DMS53 (cell line): ENCODE measurements around the gene SLC4A1AP.
A peak's percentile ranks its signal among the peaks of the same experiment; 100 is the strongest.

Source experiments
- DNase-seq: peaks from one replicate; lab custom pipeline; 2025; lab: John Stamatoyannopoulos, UW

SLC4A1AP gene

GRCh38 chr2:27720004-27720551, 56.4 kb downstream of the SLC4A1AP start:
- DNase-seq: peak; percentile 90

- DNase-seq: peak; percentile 80
These were observed 57.6 kb downstream of the SLC4A1AP start for GRCh38 chr2:27721335-27721734.

DNA sequence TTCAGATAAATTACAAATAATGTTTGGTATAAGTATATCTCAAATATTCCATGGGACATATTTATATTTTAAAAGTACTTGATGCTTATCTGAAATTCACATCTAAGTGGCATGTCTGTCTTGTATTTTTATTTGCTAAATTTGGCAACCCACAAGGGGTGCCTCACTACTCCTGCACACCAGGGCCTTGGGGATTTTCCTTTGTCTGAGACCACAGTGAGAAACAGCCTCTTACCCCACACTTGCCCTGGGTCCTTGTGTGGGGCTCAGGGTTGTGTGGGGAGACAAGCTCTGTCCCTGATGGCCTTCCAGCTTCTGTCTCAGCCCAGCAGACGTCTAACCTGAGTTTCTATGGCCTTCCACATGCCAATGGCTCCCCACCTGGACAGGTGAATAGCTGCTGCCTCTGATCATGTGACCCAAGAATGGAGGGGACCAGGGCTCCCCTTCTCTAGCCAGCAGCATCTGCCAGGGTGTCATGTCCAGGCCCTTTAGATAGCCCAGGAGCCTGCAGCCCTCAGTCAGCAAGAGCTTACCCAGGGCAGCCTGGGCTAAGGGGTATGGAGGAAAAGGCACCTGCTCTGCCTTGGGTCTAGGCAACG, 58.3 kb downstream of the SLC4A1AP start:
- peak; percentile 44 for DNase-seq

GRCh38 chr2:27723372-27724144, 59.9 kb downstream of the SLC4A1AP start:
- DNase-seq: peak; percentile 87

GRCh38 chr2:27724191-27724590, 60.5 kb downstream of the SLC4A1AP start:
- no peak for DNase-seq

DNA sequence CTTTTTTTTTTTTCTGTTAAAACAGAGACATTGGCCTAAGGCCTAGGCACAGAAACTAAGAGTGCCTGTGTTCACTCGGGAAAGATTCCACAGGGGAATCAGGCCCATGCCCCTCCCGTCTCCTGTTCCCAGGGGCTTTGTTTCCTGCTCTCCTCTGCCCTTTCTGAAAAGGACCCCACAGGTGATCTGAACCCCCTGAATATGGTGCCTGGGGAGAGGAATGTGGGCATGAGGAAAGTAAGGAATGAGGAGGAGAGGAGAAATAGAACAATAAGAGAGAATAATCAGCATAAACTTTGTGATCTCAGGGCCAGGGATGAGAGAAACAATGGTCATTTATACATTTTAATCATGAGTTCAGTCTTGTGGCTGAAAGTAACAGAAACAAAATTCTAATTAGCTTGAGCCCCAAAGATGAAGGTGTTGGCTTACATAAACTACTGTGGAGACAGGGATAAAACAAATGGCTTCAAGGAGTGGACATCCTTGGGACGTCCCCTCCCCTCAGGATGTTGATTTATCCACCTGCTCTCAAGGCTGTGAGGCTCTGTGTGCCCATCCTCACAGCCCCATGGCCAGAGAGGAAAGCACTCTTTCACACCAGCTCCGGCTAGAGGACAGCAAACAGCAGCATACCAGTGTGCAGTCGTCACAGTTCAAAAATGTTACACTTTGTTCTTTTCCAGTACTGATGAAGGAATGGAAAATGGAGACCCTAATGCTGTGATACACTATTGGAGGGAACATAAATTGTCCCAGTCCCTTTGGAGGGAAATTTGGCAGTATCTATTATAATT, 61.4 kb downstream of the SLC4A1AP start:
- no peak for DNase-seq

DNA sequence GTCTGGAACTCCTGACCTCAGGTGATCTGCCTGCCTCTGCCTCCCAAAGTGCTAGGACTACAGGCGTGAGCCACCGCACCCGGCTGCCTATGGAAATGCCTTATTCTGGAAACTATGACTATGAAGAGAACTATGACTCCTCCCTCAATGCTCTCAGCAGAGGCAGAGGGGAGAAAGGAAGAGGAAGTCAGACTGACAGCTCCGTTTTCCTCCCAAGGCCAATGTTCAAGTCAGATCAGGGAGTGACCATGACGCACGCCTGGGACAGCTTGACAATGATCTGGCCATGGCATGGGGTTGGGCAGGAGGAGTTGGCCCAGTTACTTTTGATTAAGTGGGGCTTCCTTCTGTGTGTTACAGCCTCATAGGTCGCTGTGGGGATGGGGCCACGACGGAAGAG, 63.6 kb downstream of the SLC4A1AP start:
- no peak for DNase-seq

- DNase-seq: no peak
These were observed 64.6 kb downstream of the SLC4A1AP start for GRCh38 chr2:27728081-27728858.

- DNase-seq: no peak
These were observed 65.5 kb downstream of the SLC4A1AP start for GRCh38 chr2:27729198-27729597.

DNA sequence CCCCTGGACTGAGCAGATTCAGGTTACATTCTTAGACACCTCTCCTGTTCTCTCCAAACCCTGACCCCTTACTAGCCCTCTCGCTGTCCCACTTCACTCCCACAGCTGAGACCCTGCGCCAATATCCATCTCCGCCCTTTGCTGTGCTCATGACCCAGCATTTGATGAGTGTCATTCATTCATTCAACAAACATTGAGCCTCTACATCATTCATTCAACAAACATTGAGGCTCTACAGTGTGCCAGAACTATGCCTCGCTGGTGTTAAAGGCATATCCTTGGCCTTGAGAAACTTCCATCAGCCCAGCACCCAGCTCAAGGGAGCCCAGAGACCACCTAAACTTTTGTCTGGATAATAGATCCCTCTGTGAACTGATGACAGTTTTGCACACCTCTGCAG, 65.9 kb downstream of the SLC4A1AP start:
- no peak for DNase-seq

- no peak for DNase-seq
These were observed 66.6 kb downstream of the SLC4A1AP start for GRCh38 chr2:27730261-27730662.

DNA sequence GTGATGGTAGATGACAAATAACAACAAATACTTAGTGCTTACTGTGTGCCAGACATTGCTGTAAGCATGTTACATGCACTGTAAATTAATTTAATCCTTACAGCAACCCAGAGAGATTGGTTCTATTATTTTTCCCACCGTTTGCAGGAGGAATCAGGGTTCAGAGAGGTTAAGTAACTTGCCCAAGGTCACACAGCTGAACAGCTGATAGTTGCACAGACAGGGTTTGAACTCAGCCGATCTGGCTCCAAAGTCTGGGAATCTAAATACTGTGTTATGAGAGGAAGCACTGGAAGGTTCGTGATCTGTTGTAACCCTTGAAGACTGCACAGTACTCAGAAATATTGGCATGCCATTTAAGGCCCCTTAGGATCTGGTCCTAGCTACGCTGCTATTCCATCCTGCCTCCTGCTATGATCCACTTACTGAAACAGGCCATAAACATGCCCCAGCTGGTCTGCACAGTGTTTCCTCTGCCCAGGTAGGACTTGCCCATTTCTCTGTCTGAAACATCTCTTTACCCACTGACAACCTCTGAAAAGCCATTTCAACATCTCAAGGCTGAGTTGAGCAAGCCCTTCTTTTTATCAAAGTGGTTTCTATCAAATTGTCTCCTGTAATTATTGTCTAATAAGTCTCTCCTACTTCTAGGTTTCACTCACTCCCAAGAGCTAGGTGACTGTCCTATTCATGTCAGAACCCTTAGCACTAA, 67.4 kb downstream of the SLC4A1AP start:
- no peak for DNase-seq

DNA sequence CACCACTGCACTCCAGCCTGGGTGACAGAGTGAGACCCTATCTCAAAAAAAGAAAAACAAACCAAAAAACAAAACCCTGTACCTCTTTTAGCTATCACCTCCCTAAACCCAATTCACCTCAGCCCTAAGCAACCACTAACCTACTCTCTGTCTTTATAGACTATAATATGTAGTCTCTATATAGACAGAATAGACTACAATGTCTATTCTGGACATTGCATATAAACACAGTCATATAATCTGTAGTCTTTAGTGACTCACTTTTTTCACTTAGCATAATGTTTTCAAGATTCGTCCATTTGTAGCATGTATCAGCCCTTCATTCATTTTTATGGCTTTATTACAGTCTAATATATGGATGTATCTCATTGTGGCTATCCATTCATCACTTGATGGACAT, 70.6 kb downstream of the SLC4A1AP start:
- DNase-seq: no peak

DNA sequence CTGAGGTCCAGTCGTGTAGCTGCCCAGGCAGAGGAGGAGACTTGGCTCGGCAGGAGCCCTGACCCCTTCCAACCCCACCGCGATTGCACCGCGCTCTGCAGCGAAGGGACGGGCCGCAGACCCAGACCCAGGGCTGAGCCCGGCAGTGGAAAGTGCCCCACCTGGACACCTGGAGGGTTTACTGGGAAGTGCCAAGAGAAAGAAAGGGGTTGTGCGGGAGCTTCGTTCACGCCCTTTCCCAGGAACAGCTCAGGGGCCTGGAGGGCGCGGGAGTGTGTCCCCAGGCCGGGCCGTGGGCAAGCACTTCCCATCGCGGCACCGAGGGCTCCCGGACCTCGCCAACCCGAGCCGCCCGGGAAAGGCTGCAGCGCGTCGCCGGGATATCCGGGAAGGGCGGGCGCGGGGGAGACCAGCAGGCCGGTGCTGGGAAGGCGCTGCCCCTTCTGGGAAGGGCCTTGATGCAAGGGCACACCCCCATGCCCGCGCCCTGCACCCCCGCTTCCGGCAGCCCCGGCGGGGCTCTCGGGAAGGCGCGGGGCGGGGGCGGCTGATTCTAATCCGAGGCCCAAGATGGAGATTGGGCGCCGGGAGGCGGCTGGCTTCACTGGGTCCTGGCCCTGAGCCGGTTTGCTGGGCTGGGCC, 71.7 kb downstream of the SLC4A1AP start:
- DNase-seq: peak; percentile 75

DNA sequence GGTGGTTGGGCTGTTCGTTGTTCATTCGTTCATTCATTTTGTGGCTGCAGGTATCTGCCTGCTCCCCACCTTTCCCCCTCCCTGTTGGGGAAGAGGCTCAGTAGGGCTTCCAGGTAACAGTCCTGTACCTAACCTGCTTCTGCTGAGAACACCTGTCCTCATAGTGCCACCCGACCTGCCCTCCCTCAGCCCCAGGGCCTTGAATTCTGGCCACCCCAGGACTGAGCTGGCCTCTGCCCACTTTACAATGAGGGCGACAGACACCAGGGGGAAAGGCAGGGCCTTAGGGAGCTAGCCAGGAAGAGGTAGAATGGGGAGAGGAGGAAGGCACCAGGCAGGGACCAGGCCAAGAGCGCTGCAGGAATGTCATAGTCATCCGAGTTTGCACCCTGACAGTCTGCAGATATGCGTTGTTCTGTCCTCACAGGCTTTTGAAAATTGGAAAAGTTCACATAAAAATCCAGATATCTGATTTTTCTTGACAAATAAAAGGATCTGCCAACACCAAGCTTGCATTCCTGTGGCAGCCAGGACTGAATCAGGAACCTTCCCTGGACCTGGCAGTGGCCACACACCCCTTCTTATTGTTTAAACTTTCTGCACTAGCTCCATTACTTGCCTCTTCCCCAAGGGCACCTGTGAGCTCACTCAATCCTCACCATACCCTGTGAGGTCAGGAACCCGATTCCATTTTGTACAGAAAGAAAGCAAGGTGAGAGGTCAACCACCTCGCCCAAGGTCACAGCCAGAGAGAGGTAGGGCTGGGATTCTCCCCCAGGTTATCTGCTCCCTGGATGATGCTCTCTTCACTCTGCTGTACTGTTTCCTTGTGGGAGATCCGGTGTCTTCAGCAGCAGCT, 72.6 kb downstream of the SLC4A1AP start:
- DNase-seq: no peak

GRCh38 chr2:27736890-27737204, 73.2 kb downstream of the SLC4A1AP start:
- DNase-seq: no peak

DNA sequence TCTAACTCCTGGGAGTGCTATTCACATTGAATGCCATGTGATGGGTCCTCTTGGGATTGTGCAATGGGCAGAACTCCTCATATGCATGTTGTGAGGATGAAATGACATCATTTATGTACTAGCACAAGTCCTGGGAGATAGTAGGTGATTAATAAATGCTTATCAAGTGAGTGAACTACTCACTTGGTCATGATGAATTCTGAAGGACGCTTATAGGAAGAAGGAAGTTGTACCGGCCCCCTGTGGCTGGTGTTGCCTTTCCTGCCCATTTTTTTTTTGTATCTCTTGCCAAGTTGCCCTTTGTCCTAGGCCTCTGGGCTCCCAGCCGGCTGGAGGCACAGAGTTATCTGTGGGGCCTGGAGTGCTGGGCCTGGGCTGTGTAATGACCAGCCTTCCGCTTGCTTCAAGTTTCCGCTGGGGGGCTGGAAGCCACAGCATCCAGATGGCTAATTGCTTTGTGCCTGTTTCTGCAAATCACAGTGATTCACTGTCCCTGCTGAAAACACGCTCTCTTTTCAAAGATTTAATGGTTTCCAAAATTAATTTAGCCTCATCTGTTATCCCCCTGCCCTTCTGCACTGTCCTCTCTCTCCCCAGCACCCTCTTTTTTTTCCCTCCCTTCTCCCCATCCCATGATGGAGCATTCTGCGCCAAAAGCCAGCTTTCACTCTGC, 74.1 kb downstream of the SLC4A1AP start:
- DNase-seq: peak; percentile 9

DNA sequence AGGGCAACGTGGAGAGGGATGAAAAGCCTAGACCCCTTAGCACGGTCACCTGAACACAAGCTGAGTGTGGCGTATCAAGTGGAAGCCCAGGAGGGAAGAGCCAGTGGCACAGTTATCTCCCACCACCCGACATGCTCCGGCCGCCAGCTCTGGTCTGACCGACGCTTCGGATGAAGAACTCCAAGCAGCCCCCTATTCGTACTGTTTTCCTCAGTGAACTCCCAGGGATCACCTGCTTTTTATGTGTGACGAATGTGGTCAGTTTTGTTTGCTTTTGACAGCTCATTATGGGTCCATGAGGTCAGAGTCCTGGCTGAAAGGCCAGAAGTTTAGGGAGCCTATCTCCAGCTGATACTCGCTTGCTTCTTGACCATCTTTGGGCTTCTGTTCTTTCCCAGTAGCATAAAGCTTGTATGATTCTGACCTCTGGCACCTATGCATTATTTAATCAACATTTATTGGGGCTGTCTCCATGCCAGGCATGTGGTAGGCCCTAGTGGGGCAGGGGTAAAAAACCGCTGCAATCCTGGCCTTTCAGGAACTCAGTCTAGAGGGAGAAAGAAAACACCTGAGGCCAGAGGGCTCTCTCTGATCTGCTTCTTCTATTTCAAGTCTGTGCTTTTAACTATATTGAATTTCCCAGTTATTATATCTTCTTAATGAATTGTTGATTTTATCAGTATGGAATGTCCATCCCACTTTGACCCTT, 74.8 kb downstream of the SLC4A1AP start:
- no peak for DNase-seq

DNA sequence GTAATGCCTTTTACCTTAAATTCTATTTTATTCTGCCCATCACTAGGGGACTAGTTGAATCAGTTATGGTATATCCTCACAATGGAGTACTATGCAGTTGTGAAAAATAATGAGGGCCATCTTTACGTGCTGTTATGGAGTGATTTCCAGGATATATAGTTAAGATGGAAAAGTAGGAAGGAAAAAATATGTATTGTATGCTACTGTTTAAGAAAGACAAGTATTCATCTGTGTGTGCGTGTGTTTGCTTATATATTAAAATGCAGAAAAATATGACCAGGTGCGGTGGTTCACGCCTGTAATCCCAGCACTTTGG, 75.3 kb downstream of the SLC4A1AP start:
- no peak for DNase-seq
